PC-3 (cell line): ENCODE data around the gene RPL35. TPM values are rescaled to one million over a fixed set of nuclear protein-coding genes. Genes with fewer than 3 reads are reported as not detected.

Experiments
- ATAC-seq: fragments of 200-7000 bp; cut with Tn5 transposase; 2 replicates; pipeline ENCODE4 v1.9.1; 2020; ENCODE audit warnings: mild to moderate bottlenecking, moderate library complexity
- BruUV-seq: library from RNA; stranded (reverse); fragments of 400-500 nt; replicated peaks from 2 replicates; lab custom pipeline; 2021; lab: Mats Ljungman, UMichigan
- CTCF ChIA-PET: fragments of 300-600 bp; sonication (Branson Sonifier 250); formaldehyde crosslinking; loops from one replicate; lab custom pipeline; 2022; ENCODE audit warnings: antibody characterized with exemption; lab: Charles Lee
- POLR2A ChIA-PET: fragments of 300-600 bp; sonication (Branson Sonifier 250); formaldehyde crosslinking; loops from one replicate; lab custom pipeline; 2022; ENCODE audit warnings: antibody characterized with exemption; ENCODE audit not compliant: unreplicated experiment; lab: Charles Lee
- DNase-seq: peaks from one replicate; pipeline ENCODE4 v3.0.0-alpha.2; 2015
- H2AFZ ChIP-seq: fragments of 300-600 bp; sonication (generic); 2 replicates; pipeline ENCODE4 v1.6.0; 2016; ENCODE audit warnings: antibody characterized with exemption, low read length
- H3F3A ChIP-seq: fragments of 300-600 bp; sonication (generic); one replicate; pipeline ENCODE4 v1.6.0; 2017; ENCODE audit warnings: antibody characterized with exemption, low read length, control low read depth, mild to moderate bottlenecking; ENCODE audit not compliant: unreplicated experiment
- H3K27ac ChIP-seq: fragments of 300-600 bp; sonication (generic); 2 replicates; pipeline ENCODE4 v1.5.1; 2016; ENCODE audit warnings: mild to moderate bottlenecking, low read length
- H3K27me3 ChIP-seq: fragments of 300-600 bp; sonication (generic); 2 replicates; pipeline ENCODE4 v1.6.1; 2016; ENCODE audit warnings: low read length, mixed read lengths
- H3K36me3 ChIP-seq: fragments of 300-600 bp; sonication (generic); 2 replicates; pipeline ENCODE4 v1.6.1; 2016; ENCODE audit warnings: low read depth, mixed run types, low read length, mixed read lengths
- H3K4me1 ChIP-seq: fragments of 300-600 bp; sonication (generic); 2 replicates; pipeline ENCODE4 v1.5.1; 2016; ENCODE audit warnings: low read length; ENCODE audit not compliant: insufficient read depth
- H3K4me2 ChIP-seq: fragments of 300-600 bp; sonication (generic); 2 replicates; pipeline ENCODE4 v1.6.0; 2016; ENCODE audit warnings: low read length
- H3K4me3 ChIP-seq: fragments of 300-600 bp; sonication (generic); 2 replicates; pipeline ENCODE4 v1.5.1; 2016; ENCODE audit warnings: mild to moderate bottlenecking, low read length, mixed read lengths
- H3K79me2 ChIP-seq: fragments of 300-600 bp; sonication (generic); 2 replicates; pipeline ENCODE4 v1.6.1; 2017; ENCODE audit warnings: low read length, mixed read lengths
- H3K9ac ChIP-seq: fragments of 300-600 bp; sonication (generic); 2 replicates; pipeline ENCODE4 v1.6.0; 2016; ENCODE audit warnings: mild to moderate bottlenecking, low read length
- H3K9me2 ChIP-seq: fragments of 300-600 bp; sonication (generic); replicated peaks from 2 replicates; pipeline ENCODE4 v1.6.1; 2016; ENCODE audit warnings: mixed run types, low read length, mixed read lengths
- H3K9me3 ChIP-seq: fragments of 300-600 bp; sonication (generic); 2 replicates; pipeline ENCODE4 v1.6.1; 2016; ENCODE audit warnings: low read length, mixed read lengths
- H4K20me1 ChIP-seq: fragments of 300-600 bp; sonication (generic); 2 replicates; pipeline ENCODE4 v1.6.1; 2016; ENCODE audit warnings: low read length, mixed read lengths
- CTCF ChIP-seq: fragments of 300-600 bp; sonication (generic); conservative IDR thresholded peaks from 2 replicates; pipeline ENCODE4 v1.5.1; 2017; ENCODE audit warnings: antibody characterized with exemption, low read depth, mild to moderate bottlenecking, low read length
- EZH2 ChIP-seq: fragments of 300-600 bp; sonication (generic); IDR thresholded peaks from one replicate; pipeline ENCODE4 v1.6.1; 2017; ENCODE audit warnings: antibody characterized with exemption, mild to moderate bottlenecking, low read length; ENCODE audit not compliant: unreplicated experiment
- EZH2phosphoT487 ChIP-seq: fragments of 300-600 bp; sonication (generic); IDR thresholded peaks from 2 replicates; pipeline ENCODE4 v1.6.1; 2018; ENCODE audit warnings: mild to moderate bottlenecking, antibody characterized with exemption, low read length, borderline replicate concordance
- intact Hi-C: fragments of 100-400 bp; cut with micrococcal nuclease; formaldehyde crosslinking; loops from 2 replicates; pipeline ENCODE4 v1.9.0; 2023
- total RNA-seq: library from RNA; depleted of rRNA; stranded (reverse); fragments of >200 nt; gene quantifications from 2 replicates; pipeline ENCODE4 v1.2.3, GENCODE V29; 2014

The RPL35 gene
- total RNA-seq, 1 experiment from 2014 or later = 2,242 TPM

GRCh38 chr9:124879226-124879625, 17.5 kb upstream of the RPL35 start:
- no TSS peak for BruUV-seq
- Histone ChIP-seq H3K9me3 (no peaks in the 10 kb centered on the region), H3K27me3 (no peaks in the 10 kb centered on the region), H3K4me2 (no peak overlapping the region), H4K20me1 (no peaks in the 10 kb centered on the region), H3K27ac (no peak overlapping the region), H3K36me3 (peaks cover 9% of the 10 kb centered on the region), H3K4me3 (no peak overlapping the region), H2AFZ (no peak overlapping the region), H3K4me1 (no peaks in the 10 kb centered on the region), H3F3A (no peaks in the 10 kb centered on the region), H3K9me2 (no peaks in the 10 kb centered on the region), H3K9ac (no peak overlapping the region), H3K79me2 (peaks cover 8% of the 10 kb centered on the region; the same call in 1 of the 2 replicates)
- ChIA-PET CTCF (no interaction called here), POLR2A (no interaction called here)
- ATAC-seq (no peak), DNase-seq (no peak)
- intact Hi-C loops = no loop called here
- no peak for TF ChIP-seq CTCF
- TF ChIP-seq EZH2 = no peak
- no peak for TF ChIP-seq EZH2phosphoT487

GRCh38 chr9:124878518-124878917, 16.8 kb upstream of the RPL35 start:
- no peak overlapping the region for H3K9ac ChIP-seq
- H3K4me1 ChIP-seq = no peaks in the 10 kb centered on the region
- H3K27me3 ChIP-seq = no peaks in the 10 kb centered on the region
- H3K4me3 ChIP-seq = no peak overlapping the region
- BruUV-seq = TSS peak; percentile 24
- DNase-seq (no peak), ATAC-seq (no peak)
- peaks cover under 1% of the 10 kb centered on the region; the same call in 1 of the 2 replicates for H4K20me1 ChIP-seq
- peaks cover 13% of the 10 kb centered on the region for H3K36me3 ChIP-seq
- H2AFZ ChIP-seq = no peak overlapping the region
- intact Hi-C loops = no loop called here
- no peak overlapping the region for H3K4me2 ChIP-seq
- ChIA-PET POLR2A (no interaction called here), CTCF (no interaction called here)
- peaks cover 16% of the 10 kb centered on the region for H3K79me2 ChIP-seq
- no peaks in the 10 kb centered on the region for H3F3A ChIP-seq
- no peak for TF ChIP-seq CTCF
- TF ChIP-seq EZH2 = no peak
- no peak for TF ChIP-seq EZH2phosphoT487
- no peaks in the 10 kb centered on the region for H3K9me3 ChIP-seq
- H3K9me2 ChIP-seq = no peaks in the 10 kb centered on the region
- H3K27ac ChIP-seq = no peak overlapping the region

GRCh38 chr9:124878021-124878420, 16.3 kb upstream of the RPL35 start:
- POLR2A ChIA-PET = no interaction called here
- H2AFZ ChIP-seq = no peak overlapping the region
- H3K4me2 ChIP-seq = no peak overlapping the region
- H3K4me3 ChIP-seq = no peak overlapping the region
- H3F3A ChIP-seq = no peaks in the 10 kb centered on the region
- ATAC-seq (no peak), DNase-seq (no peak)
- intact Hi-C loops = no loop called here
- H3K9ac ChIP-seq = no peak overlapping the region
- no peaks in the 10 kb centered on the region for H3K9me3 ChIP-seq
- CTCF ChIA-PET = no interaction called here
- no peak overlapping the region for H3K27ac ChIP-seq
- peaks cover 20% of the 10 kb centered on the region for H3K79me2 ChIP-seq
- H3K9me2 ChIP-seq = no peaks in the 10 kb centered on the region
- no peaks in the 10 kb centered on the region for H3K4me1 ChIP-seq
- TF ChIP-seq CTCF (no peak), EZH2phosphoT487 (no peak), EZH2 (no peak)
- H3K27me3 ChIP-seq = no peaks in the 10 kb centered on the region
- no TSS peak for BruUV-seq
- H3K36me3 ChIP-seq = peaks cover 18% of the 10 kb centered on the region
- peaks cover 5% of the 10 kb centered on the region; the same call in 1 of the 2 replicates for H4K20me1 ChIP-seq
